HL-60 (cell line): Measurements from ENCODE around the gene ARMC9.

Source experiments
- GABPA ChIP-seq: IDR thresholded peaks from 2 replicates; pipeline ENCODE4 v1.6.1; 2012; ENCODE audit warnings: low read depth
- POLR2AphosphoS5 ChIP-seq: IDR thresholded peaks from 2 replicates; pipeline ENCODE4 v1.6.1; 2012; ENCODE audit warnings: low read depth
- SPI1 ChIP-seq: IDR thresholded peaks from 2 replicates; pipeline ENCODE4 v1.6.1; 2012; ENCODE audit warnings: low read depth, mild to moderate bottlenecking, borderline replicate concordance
- TF ChIP-seq, protein P1 (sequence below): IDR thresholded peaks from 2 replicates; pipeline ENCODE4 v1.6.1; 2012; ENCODE audit warnings: low read depth; ENCODE audit not compliant: insufficient replicate concordance
- TF ChIP-seq, protein P2 (sequence below): IDR thresholded peaks from one replicate; pipeline ENCODE4 v1.5.1; 2011; ENCODE audit warnings: low read length, control low read depth, inconsistent platforms; ENCODE audit not compliant: insufficient read depth

DNA sequence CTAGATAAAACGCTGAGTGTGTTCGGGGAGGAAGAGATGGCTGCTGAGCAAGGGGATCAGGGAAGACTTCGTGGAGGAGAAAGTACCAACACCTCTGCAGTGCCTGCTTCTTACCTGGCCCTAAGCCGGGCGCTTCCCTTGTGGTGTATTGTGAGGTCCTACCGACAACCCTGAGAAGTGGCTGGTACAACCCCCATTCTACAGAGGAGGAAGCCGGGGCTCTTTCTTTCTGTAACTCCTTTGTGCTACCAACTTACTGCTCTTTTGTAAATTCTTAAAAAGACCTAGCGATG lies 96.9 kb downstream of the ARMC9 start:
- TF ChIP-seq, protein P1, sequence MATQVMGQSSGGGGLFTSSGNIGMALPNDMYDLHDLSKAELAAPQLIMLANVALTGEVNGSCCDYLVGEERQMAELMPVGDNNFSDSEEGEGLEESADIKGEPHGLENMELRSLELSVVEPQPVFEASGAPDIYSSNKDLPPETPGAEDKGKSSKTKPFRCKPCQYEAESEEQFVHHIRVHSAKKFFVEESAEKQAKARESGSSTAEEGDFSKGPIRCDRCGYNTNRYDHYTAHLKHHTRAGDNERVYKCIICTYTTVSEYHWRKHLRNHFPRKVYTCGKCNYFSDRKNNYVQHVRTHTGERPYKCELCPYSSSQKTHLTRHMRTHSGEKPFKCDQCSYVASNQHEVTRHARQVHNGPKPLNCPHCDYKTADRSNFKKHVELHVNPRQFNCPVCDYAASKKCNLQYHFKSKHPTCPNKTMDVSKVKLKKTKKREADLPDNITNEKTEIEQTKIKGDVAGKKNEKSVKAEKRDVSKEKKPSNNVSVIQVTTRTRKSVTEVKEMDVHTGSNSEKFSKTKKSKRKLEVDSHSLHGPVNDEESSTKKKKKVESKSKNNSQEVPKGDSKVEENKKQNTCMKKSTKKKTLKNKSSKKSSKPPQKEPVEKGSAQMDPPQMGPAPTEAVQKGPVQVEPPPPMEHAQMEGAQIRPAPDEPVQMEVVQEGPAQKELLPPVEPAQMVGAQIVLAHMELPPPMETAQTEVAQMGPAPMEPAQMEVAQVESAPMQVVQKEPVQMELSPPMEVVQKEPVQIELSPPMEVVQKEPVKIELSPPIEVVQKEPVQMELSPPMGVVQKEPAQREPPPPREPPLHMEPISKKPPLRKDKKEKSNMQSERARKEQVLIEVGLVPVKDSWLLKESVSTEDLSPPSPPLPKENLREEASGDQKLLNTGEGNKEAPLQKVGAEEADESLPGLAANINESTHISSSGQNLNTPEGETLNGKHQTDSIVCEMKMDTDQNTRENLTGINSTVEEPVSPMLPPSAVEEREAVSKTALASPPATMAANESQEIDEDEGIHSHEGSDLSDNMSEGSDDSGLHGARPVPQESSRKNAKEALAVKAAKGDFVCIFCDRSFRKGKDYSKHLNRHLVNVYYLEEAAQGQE: no peak
- TF ChIP-seq, protein P2, sequence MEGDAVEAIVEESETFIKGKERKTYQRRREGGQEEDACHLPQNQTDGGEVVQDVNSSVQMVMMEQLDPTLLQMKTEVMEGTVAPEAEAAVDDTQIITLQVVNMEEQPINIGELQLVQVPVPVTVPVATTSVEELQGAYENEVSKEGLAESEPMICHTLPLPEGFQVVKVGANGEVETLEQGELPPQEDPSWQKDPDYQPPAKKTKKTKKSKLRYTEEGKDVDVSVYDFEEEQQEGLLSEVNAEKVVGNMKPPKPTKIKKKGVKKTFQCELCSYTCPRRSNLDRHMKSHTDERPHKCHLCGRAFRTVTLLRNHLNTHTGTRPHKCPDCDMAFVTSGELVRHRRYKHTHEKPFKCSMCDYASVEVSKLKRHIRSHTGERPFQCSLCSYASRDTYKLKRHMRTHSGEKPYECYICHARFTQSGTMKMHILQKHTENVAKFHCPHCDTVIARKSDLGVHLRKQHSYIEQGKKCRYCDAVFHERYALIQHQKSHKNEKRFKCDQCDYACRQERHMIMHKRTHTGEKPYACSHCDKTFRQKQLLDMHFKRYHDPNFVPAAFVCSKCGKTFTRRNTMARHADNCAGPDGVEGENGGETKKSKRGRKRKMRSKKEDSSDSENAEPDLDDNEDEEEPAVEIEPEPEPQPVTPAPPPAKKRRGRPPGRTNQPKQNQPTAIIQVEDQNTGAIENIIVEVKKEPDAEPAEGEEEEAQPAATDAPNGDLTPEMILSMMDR: no peak
- TF ChIP-seq GABPA: no peak
- TF ChIP-seq SPI1: no peak
- TF ChIP-seq POLR2AphosphoS5: no peak
